H1 (cell line): ENCODE data around the gene CYRIA. TPM values are rescaled to one million over a fixed set of nuclear protein-coding genes. Genes with fewer than 3 reads are reported as not detected.

Source experiments
- CHD1 ChIP-seq: IDR thresholded peaks from 2 replicates; pipeline ENCODE4 v1.6.1; 2012; ENCODE audit warnings: low read depth, low read length, improper control_type of control experiment
- EP300 ChIP-seq, 2 experiments: IDR thresholded peaks; 1 replicate in 1 of 2; 2 replicates in 1 of 2; pipeline ENCODE4 v1.6.1; 2011 to 2012; ENCODE audit warnings: low read depth in 2 of 2, low read length in 2 of 2, mild to moderate bottlenecking in 2 of 2, borderline replicate concordance in 1 of 2, inconsistent platforms in 1 of 2, moderate library complexity in 1 of 2
- polyA plus RNA-seq, 7 experiments: library from polyadenylated mRNA; depleted of rRNA in 3 of 7; stranded (reverse) in 5 of 7; unstranded in 2 of 7; fragments of >200 nt in 5 of 7; fragments of 200-250 nt in 2 of 7; gene quantifications; 1 replicate in 5 of 7; 2 replicates in 1 of 7; 4 replicates in 1 of 7; pipeline versions ENCODE4 v1.2.1 to v1.2.3, GENCODE V29; 2011 to 2013; ENCODE audit warnings: missing spikeins in 2 of 7, mixed read lengths in 2 of 7
- total RNA-seq: library from RNA; stranded (reverse); fragmentation: NEBNext Ultra II Directional; extraction: Animal tissue kit (Norgen Biotek cat#: 25700); gene quantifications from 2 replicates; pipeline ENCODE4 v1.2.1, GENCODE V29; 2021
- TF ChIP-seq, protein P1 (sequence below): IDR thresholded peaks from 2 replicates; pipeline ENCODE4 v1.6.1; 2011; ENCODE audit warnings: low read depth, mild to moderate bottlenecking, low read length; ENCODE audit not compliant: insufficient read depth

CYRIA gene
- total and polyA plus RNA-seq, 2 of the 8 experiments (the other 6 are each of a cell fraction or from before 2014, with no cell fraction given): 1.5 to 9.8 TPM

DNA sequence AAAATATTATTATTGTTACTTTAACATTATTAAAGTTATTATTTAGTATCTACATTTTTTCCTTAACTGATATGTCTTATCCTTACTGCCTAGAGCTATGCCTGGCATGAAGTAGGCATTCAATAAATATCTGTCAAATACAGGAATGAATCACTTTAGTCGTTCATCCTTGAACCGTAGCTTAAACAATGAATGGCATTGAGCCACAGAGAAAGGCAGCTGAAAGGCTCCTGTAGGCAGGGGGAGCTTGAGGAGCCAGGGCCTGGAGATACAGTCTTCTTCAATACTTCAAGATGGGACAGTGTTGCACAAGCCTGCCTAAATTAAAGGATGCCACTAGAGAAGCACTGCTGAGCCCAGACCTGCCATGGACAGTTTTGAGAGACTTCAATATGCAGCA is 22.5 kb downstream of the CYRIA start (continued):
- no peak for TF ChIP-seq EP300 (IDR thresholded peaks at IDR 0.05; ENCODE audit: borderline replicate concordance in 1 of 2, low read depth in 2 of 2, low read length in 2 of 2)
- TF ChIP-seq, protein P1, sequence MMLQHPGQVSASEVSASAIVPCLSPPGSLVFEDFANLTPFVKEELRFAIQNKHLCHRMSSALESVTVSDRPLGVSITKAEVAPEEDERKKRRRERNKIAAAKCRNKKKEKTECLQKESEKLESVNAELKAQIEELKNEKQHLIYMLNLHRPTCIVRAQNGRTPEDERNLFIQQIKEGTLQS: no peak
- TF ChIP-seq CHD1: no peak
- TF ChIP-seq, all 59 proteins: peak for 0
